CD4-positive, alpha-beta T cell treated with Interleukin-17A for 4 hours (primary cell): ENCODE results near the gene PPM1E.
"Not testable (repeated sequence)": the region's sequence is repeated elsewhere in the genome, so short reads cannot be mapped to it uniquely, and the experiment has no call there.

Experiments
- DNase-seq: peaks from one replicate; pipeline ENCODE4 v3.0.0-alpha.2; 2020; ENCODE audit warnings: mixed read lengths

The PPM1E gene

DNA sequence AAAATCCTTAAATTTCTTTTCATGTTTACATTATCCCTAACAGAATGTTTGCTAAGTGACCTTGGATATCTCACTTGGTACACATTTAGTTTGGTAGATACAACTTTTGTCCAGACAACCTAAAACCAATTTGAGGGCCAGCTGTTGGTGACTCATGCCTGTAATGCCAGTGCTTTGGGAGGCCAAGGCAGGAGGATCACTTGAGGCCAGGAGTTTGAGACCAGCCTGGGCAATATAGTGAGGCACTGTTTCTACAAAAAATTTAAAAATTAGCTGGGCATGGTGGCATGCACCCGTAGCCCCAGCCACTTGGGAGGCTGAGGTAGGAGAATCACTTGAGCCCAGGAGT, 202.0 kb downstream of the PPM1E start:
- DNase-seq = not testable (repeated sequence)

DNA sequence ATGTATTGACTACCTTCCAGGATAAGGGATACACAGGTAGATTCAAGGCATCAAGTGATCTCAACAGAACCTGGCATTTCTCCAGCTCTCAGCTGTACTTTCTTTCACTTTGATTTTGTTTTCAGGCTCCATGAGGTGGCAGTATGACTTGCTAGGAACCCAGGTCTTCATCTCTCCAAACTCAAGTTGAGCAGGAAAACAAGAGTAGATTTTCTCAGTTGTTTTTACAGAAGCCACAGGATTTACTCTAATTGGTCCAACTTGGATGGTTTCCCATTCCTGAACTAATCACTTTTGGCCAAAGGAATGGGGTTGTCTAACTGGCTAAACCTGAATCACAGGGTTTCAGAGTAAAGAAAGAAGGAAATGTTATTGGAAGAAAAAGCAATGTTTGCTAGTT, 204.4 kb downstream of the PPM1E start:
- DNase-seq = no peak

DNA sequence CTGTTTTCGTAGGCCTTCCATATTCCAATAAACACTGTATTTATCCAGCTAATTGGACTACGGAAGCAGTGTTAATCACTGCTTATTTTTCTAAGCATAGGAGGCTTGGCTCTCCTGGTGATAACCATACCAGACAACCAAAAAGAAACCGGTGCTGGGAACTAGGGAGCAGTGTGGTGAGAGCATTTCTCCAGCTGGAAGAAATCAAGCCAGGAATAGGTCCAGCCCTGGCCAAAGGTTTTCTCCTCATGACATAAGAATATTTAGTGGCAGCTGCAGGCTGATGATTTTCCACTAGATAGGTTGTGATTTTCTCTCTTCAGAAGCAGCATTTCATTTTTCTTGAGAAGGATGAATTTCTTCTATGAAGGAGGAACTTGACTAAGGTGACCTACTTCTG, 209.6 kb downstream of the PPM1E start:
- no peak for DNase-seq

DNA sequence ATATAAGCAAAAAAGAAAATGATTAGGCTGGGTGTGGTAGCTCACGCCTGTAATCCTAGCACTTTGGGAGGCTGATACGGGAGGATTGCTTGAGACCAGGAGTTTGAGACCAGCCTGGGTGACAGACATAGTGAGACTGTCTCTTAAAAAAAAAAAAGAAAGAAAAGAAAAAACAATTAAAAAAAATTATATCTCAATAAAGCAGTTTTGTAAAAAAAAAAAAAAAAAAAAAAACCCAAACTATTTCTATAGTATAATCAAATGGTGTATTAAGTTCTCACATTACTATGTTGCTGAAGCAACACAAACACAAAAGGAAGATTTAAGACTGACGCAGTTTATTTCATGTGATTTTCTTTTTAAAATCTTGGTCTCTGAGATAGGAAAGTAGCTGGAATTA, 210.6 kb downstream of the PPM1E start:
- no peak for DNase-seq

DNA sequence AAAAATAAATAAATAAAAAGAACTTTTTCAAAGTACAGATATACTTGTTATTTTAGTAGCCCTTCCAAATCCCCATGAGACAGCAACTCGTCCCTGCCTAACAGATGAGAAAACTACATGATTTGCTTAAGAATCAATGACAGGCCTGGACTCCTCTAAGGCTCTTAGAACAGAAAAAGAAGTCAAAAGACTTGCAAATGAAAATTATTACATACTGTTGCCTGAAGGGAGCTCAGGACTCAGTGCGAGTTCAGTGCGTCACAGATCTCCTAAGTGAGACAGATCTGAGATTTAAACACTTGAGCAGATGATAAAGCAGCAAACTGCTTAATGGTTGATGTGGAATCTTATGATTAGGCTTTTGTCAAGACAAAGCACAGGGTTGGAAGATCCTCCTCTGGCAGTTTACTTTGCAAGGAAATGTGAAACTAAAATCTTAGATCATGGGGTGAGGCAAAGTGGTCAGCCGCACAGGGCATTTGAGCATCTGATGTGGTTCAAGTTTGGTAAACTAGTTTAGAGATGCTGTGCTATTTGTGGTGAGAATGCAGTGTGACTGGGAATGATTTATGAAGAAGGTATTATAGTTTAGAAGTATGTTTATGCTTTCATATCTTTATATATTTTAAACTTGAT, 212.9 kb downstream of the PPM1E start:
- DNase-seq = no peak

GRCh38 chr17:58969156-58969555, 213.5 kb downstream of the PPM1E start:
- no peak for DNase-seq

GRCh38 chr17:58969612-58970011, 214.0 kb downstream of the PPM1E start:
- no peak for DNase-seq

GRCh38 chr17:58970609-58971450, 215.2 kb downstream of the PPM1E start:
- no peak for DNase-seq

- no peak for DNase-seq
Measured at GRCh38 chr17:58974354-58974753, 218.7 kb downstream of the PPM1E start.

- no peak for DNase-seq
Measured at GRCh38 chr17:58976541-58976940, 220.9 kb downstream of the PPM1E start.

DNA sequence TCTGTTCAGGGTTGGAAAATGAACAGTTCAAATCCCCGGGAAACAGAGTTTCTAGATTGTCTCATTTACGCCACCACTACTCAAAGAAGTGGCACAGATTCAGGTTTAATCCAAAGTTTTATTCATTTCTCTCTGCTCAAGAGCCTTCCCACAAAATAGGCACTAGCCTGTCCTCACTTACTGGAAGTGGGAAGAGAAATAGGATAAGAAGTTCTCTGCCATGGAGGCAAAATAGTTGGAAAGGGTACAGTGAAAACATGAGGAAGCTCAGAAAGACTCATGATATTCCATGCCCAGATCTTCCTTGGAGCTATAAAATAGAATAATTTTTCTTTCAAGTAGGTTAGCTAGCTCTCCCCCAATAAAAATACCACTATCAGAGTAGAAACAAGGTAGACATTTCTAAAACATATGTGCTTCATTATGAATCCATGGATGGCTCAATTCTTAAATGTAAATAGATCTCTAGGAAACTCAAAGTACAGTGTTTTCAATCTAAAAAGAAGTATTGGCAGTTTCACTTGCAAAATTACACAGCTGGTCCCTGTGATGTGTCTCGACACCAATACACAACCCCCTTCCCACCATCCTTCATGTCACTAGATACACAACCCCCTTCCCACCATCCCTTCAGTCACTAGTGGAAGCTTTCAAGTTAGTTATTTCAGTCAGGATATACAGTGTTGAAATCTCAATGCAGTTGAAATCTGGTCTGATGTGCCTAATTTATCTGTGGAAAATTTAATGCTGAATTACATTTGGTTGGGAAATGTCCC, 225.2 kb downstream of the PPM1E start:
- no peak for DNase-seq

DNA sequence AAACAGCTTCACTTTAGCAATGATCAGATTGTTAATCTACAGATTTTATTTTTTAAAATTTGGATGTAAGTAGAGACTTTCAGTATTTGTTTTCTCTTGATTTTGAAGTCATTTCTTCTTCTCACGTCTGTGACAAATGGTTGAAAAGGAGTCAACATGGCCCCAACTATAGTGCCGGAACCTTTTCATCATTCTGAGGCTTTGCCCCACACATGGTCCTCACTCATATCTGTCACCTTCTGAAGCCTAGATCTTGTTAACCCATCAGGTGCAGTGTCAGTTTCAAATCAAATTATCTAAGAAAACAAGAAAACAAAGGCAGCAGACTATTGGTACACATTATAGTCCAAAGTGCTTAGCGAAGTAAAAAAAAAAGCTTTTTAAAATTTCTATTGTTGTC, 227.0 kb downstream of the PPM1E start:
- no peak for DNase-seq

GRCh38 chr17:58985367-58985766, 229.7 kb downstream of the PPM1E start:
- no peak for DNase-seq

DNA sequence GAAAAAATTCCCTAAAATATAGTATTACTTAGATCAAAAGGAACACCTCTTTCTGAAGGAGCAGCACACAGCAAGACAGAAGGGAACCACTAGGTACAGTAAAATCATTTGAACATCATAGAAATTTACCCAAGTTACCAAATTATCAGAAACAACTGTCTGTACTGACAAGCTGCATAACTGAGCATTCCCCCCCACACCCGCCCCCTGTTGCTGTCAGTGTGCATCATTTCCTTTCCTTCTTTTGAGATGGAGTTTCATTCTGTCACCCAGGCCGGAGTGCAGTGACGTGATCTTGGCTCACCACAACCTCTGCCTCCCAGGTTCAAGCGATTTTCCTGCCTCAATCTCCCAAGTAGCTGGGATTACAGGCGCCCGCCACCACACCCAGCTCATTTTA, 230.3 kb downstream of the PPM1E start:
- DNase-seq = no peak

GRCh38 chr17:58989629-58990028, 234.0 kb downstream of the PPM1E start:
- DNase-seq = no peak

DNA sequence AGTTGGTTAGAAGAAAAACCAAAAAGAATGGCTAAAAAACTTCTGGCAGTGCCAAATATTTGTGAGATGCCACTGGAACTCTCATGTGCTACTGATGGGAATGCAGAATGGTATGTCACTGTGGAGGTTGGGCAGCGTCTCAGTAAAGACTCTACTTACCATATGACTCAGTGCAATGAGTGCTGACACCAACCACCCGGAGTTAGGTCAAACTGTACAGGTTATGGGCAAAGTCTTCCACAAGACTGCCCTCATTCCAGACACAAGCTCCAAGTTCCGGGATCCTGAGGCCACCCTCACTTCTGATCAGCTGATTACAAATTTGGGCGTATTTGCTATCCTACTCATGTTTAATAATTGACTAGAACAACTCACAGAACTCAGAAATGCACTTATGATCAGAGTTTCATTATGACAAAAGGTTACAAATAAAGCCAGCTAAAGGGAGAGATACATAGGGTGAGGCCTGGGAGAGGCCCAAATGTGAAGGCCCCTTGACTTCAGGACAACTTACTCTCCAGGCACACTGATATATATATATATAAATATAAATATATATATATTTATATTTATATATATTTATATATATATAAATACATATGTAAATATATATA, 236.2 kb downstream of the PPM1E start:
- DNase-seq = no peak

- DNase-seq = no peak
Measured at GRCh38 chr17:58993311-58993710, 237.7 kb downstream of the PPM1E start.

DNA sequence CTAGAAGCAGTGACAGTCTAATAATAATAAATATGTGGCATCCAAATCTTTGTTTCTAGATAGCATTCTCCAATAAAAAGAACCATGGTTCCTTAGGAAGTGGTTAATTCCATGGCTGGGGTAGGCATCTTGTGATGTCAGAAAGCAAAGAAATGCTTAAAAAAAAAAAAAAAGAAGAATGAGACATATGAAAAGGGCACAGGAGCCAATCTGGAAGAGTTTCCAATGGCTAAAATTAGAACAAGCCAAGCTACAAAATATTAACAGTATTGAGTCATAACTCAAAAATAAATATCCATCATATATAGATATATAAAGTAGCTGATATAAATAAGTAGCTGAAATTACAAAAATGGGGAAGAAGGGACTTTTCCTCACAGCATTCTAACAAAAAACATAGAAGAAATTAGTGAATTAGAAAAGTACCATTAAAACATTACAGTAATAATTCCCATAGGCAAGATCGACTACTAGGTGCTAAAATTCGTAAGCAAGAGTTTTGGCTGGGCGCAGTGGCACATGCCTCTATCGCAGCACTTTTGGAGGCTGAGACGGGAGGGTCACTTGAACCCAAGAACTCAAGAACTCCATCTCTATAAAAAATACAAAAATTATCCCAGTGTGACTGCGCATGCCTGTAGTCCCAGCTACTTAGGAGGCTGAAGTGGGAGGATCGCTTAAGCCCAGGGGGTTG, 239.7 kb downstream of the PPM1E start:
- DNase-seq = no peak

- no peak for DNase-seq
Measured at GRCh38 chr17:58996968-58997367, 241.3 kb downstream of the PPM1E start.

DNA sequence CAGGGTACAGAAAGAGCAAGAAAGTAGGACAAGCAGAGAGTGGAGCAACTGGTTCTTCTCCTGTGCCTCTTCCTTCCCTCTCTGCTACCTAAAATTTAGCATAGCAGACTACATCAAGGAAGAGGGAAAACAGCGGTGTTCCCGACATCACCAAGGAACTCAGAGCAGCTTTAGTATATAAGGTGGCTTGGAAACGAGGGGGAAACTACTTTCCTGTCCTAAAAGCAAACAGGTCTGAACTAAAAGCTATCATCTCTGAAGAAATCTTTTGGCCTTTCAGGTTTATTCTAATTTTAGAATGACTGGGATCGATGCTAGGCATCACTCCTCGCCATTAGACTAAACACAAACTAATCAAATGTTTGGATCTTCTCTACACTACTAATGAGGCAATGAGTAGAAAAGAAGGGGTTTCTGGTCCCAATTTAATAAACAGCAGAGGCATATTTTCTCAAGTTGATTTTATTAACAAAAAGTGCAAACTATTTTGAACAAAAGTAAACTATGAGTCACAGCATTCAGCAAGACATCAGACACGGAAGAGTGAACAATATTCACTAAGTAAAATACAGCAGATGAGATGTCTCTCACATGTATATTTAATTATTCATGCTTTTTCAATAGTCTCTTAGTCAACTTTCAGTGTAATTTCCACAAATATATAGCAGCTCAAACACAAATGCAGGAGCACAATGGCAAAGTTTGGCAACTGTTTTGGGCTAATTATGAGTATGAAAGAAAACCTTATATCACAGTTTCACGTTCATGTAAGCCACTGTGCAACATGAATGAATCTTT, 242.3 kb downstream of the PPM1E start:
- no peak for DNase-seq

GRCh38 chr17:58998871-58999270, 243.2 kb downstream of the PPM1E start:
- DNase-seq = no peak

DNA sequence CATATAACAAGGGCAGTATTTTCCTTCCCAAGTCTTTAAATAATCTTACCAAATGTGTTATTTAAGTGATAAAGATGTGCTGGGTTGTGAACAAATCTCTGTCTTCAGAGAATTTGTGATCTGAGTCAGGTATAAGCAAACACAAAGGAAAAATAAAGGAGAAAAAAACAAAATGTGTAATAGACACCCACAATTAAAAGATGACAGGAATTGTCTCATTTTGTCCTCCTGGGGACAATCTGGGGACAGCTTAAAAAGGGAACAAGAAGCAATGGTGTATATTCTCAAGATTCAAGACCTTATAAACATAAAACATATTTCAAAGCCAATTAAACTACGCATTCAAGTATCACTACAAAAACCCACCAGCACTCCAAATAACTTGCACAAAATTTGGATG, 243.8 kb downstream of the PPM1E start:
- DNase-seq = no peak
